IPS-11a (cell line): ENCODE data around the gene ME2.
"Not testable (repeated sequence)": the region's sequence is repeated elsewhere in the genome, so short reads cannot be mapped to it uniquely, and the experiment has no call there.

ENCODE experiments used
- H3K4me3 ChIP-seq: one replicate; pipeline ENCODE4 v1.5.1; 2013; ENCODE audit warnings: low read depth, low read length, control low read depth

The ME2 gene

GRCh38 chr18:50969448-50969847, 90.5 kb downstream of the ME2 start:
- H3K4me3 ChIP-seq, result no peak overlapping the region

- no peak overlapping the region for H3K4me3 ChIP-seq
Measured at GRCh38 chr18:50970006-50970405, 91.1 kb downstream of the ME2 start.

- not testable (repeated sequence) for H3K4me3 ChIP-seq
Measured at GRCh38 chr18:50972404-50972803, 93.5 kb downstream of the ME2 start.

- H3K4me3 ChIP-seq, result no peak overlapping the region
Measured at GRCh38 chr18:50973367-50974126, 94.6 kb downstream of the ME2 start.

- H3K4me3 ChIP-seq, result no peak overlapping the region
Measured at GRCh38 chr18:50977037-50977760, 98.3 kb downstream of the ME2 start.

GRCh38 chr18:50981381-50981780, 102.5 kb downstream of the ME2 start:
- H3K4me3 ChIP-seq, result no peak overlapping the region

- no peak overlapping the region for H3K4me3 ChIP-seq
Measured at GRCh38 chr18:50982086-50982801, 103.3 kb downstream of the ME2 start.

- H3K4me3 ChIP-seq, result no peak overlapping the region
Measured at GRCh38 chr18:50982802-50983179, 103.9 kb downstream of the ME2 start.

GRCh38 chr18:50986360-50987087, 107.6 kb downstream of the ME2 start:
- no peak overlapping the region for H3K4me3 ChIP-seq

- no peak overlapping the region for H3K4me3 ChIP-seq
Measured at GRCh38 chr18:50987261-50987660, 108.3 kb downstream of the ME2 start.

- H3K4me3 ChIP-seq, result no peak overlapping the region
Measured at GRCh38 chr18:50989711-50990110, 110.8 kb downstream of the ME2 start.

GRCh38 chr18:50992351-50992762, 113.4 kb downstream of the ME2 start:
- no peak overlapping the region for H3K4me3 ChIP-seq

- H3K4me3 ChIP-seq, result no peak overlapping the region
Measured at GRCh38 chr18:50994031-50994430, 115.1 kb downstream of the ME2 start.

GRCh38 chr18:51003174-51003573, 124.3 kb downstream of the ME2 start:
- H3K4me3 ChIP-seq, result not testable (repeated sequence)
